Inferior parietal cortex (tissue), 1 donor: Measurements from ENCODE around the gene REM1.
"Not testable (repeated sequence)": the region's sequence is repeated elsewhere in the genome, so short reads cannot be mapped to it uniquely, and the experiment has no call there.

Source experiments
- DNase-seq: peaks from one replicate; pipeline ENCODE4 v3.0.0-alpha.2; 2016; ENCODE audit errors: extremely low spot score

Gene REM1, protein sequence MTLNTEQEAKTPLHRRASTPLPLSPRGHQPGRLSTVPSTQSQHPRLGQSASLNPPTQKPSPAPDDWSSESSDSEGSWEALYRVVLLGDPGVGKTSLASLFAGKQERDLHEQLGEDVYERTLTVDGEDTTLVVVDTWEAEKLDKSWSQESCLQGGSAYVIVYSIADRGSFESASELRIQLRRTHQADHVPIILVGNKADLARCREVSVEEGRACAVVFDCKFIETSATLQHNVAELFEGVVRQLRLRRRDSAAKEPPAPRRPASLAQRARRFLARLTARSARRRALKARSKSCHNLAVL

DNA sequence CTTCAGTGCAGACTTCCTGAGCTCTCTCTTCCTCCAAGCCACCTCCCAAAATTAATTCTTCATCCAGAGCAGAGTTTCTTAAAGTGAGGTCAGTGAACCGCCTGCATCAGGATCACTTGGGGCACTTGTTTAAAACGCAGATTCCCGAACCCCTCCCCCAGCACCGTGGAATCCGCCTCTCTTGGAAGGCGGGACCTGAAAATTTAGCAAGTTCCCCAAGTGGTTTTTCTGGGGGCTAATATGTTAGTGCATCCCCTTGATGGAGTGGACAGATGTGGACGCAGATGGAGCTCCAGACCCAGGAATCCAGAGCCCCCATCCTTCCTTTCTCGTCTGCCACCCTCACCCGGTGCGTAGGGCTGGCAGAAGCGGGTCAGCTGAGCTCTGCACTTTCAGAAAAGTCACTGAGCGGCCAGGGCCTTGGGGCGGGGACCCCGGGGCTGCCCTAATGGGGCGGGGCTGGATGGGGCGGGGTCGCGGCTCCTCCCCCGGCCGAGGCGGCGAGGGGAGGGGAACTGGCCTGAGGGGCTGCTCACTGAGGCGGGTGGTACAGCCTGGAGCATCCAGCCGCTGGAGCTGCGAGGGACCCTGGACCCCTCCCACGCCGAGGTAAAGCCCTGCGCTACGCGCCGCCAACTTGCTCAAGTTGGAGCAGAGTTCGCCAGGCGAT is at the start of gene REM1, which contains the start of gene DEFB124:
Gene REM1, plus strand, starts transcription at position 531 of the 670 bp plus-strand sequence. CDS start 1,158 bp downstream, outside the sequence.
Gene DEFB124, minus strand, starts transcription at position 370 of the 670 bp plus-strand sequence. CDS start 2,114 bp downstream, outside the sequence.
- no peak for DNase-seq

DNA sequence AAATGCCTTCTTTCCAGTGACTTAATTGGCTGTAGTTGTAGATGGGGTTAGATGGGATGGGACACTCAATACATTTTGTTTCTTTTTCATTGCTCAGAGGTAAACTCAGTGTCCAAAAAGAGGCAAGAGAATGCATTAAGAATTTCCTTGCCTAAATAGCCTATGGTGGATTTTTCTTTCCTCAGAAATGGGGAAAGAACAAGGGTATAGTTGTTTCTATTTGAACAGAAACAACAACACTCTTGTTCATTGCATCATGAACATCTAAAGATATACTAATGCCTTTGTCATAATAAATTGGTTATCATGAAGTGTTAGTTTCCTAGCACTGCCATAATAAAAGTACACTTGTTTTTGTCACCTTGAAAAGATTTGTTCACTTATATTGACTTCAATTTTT is 49.3 kb upstream of the REM1 start:
- no peak for DNase-seq

DNA sequence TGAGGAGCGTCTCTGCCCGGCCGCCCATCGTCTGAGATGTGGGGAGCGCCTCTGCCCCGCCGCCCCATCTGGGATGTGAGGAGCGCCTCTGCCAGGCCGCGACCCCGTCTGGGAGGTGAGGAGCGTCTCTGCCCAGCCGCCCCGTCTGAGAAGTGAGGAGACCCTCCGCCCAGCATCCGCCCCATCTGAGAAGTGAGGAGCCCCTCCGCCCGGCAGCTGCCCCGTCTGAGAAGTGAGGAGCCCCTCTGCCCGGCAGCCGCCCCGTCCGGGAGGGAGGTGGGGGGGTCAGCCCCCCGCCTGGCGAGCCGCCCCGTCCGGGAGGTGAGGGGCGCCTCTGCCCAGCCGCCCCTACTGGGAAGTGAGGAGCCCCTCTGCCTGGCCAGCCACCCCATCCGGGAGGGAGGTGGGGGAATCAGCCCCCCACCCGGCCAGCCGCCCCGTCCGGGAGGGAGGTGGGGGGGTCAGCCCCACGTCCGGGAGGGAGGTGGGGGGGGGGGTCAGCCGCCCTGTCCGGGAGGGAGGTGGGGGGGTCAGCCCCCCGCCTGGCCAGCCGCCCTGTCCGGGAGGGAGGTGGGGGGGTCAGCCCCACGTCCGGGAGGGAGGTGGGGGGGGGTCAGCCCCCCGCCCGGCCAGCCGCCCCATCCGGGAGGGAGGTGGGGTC is 48.1 kb upstream of the REM1 start:
- DNase-seq = not testable (repeated sequence)

DNA sequence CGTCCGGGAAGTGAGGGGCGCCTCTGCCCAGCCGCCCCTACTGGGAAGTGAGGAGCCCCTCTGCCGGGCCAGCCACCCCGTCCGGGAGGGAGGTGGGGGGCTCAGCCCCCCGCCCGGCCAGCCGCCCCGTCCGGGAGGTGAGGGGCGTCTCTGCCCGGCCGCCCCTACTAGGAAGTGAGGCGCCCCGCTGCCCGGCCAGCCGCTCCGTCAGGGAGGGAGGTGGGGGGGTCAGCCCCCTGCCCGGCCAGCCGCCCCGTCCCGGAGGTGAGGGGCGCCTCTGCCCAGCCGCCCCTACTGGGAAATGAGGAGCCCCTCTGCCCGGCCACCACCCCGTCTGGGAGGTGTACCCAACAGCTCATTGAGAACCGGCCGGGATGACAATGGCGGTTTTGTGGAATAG is 47.5 kb upstream of the REM1 start:
- DNase-seq = not testable (repeated sequence)

DNA sequence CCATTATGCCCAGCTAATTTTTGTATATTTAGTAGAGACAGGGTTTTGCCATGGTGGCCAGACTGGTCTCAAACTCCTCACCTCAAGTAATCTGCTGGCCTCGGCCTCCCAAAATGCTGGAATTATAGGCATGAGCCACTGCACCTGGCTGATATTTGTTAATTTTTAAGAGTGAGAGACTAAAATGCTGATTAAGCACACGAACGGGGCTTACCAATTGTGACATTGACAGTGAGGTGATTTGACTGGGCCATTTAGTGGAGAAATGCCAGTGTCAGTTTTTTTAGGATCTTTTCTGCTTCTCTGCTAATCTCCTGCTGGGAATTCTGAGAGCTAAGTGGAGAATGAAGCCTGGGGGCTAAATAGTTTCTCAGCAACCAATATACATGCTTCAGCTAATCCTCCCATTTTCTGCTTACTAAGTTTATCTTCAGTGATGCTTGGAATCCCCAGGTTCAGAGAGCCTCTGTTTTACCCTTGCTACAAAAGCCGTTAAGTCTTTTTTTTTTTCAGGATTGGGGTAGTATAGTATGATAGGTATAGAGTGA is 44.4 kb upstream of the REM1 start:
- DNase-seq = no peak

DNA sequence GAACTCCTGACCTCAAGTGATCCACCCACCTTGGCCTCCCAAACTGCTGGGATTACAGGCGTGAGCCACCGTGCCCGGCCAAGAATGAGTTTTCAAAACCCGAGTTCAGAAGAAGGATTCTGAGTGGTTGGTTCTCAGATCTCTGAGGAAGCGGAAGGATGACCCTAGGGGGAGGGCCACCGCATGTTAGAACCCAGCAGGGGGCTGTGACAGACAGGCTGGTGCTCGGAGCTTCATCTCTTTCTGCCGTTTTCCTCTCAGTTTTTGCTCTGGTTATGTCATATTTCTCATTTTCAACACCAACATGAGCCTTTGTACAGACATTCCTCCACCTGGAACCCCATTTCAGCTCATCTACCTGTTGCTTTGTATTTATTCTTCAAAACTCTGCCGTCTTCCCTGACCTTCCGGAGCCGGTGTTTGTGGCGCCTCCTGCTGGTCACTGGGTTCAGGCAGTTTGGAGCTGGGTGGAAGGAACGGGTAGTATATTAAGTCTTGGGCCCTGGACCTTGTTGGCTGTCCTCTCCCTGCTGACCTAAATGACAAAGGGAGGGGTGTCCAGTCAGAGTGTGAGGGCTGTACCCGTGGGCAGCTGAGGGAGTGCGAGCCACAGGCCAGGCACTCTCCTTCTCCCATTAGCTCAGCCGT is 35.0 kb upstream of the REM1 start, which contains the start of gene DEFB123:
Gene DEFB123, plus strand, starts transcription at position 621 of the 648 bp plus-strand sequence. CDS start 67 bp downstream, outside the sequence.
- DNase-seq = no peak

DNA sequence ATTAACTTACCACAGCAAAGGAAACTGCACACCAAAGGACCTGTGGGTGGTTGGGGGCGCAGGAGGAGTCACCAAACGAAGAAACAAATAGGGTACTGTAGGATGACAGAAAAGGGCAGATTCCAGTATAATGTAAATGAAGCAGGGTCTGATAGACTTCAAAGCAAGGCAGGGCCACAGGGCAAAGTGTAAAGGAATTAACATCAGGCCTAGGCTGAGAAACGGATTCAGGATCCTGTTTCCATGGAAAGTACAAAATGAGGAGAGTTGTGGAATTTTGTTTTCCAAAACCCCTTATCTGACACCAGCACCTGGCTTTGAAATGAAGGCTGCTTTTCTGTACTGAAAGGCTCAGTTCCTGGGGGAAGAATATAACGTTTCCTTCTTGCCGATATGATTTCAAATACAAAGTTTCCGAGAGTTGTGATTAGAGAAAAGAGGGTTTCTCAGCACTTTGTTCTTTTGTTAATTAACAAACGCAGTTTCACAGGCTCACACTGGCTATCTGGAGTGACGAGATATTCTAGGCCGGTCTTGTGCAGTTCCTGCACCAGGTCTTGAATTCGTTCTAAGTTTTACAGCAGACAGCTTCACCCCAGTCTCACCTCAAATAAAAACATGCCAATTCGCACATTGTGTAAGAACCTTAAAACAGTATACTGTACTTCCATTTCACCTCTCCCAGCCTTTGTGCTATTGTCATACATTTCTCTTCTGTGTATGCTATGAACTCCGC is 28.8 kb upstream of the REM1 start:
- no peak for DNase-seq

DNA sequence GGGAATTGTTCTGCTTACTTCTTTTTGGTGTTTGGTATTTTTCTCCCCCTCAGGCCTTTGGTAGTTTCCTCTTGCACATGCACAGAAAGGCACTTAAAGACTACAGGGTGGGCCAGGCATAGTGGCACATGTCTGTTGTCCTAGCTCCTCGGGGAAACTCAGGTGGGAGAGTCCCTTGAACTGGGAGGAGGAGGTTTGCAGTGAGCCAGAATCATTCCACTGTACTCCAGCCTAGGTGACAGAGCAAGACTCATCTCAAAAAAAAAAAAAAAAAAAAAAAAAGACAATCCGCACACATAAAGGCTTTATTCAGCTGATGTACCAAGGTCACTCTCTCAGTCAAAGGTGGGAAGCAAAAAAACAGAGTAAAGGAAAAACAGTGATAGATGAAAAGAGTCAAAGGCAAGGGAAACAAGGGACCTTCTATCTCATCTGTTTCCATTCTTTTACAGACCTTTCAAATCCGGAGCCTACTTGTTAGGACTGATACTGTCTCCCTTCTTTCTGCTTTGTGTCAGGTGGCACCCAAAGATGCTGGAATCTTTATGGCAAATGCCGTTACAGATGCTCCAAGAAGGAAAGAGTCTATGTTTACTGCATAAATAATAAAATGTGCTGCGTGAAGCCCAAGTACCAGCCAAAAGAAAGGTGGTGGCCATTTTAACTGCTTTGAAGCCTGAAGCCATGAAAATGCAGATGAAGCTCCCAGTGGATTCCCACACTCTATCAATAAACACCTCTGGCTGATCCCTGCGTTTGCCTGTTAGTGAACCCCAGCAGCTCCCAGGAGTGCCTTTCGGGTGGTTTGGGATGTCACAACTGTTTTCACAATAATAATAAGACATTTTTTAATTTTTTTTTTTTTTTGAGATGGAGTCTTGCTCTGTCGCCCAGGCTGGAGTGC is 25.3 kb upstream of the REM1 start:
- no peak for DNase-seq

DNA sequence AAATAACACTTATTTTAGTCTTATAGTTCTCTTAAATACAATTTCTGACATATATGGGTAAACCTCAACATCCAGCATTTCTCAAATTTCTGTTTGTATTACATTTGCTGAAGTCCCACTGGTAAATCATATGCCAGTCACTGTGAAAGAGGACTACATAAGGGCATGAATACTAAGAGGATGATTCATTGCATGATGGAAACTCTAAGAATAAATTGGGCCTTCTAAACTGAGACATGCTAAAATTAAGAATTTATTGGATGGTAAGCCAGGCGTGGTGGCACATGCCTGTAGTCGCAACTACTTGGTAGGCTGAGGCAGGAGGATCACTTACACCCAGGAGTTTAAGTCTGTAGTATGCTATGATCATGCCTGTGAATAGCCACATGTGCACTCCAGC is 22.5 kb upstream of the REM1 start:
- DNase-seq = no peak

DNA sequence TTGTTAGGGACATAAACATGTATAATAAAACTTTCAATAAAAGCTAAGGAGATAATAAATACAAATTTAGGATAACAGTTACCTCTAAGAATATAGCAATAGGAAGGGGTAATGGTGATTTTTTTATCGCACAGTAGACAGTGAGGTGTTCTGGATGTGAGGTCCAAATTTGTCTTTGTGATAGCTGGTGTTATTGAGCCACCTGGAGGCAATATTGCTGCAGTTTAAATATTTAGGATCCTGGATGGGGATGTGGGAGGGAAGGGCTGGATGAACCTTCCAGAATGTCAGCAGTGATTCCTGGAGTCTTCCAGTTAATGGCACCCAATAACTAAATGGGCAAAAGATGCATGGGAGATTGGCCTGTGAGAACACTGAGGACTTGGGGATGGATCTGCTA is 20.7 kb upstream of the REM1 start:
- DNase-seq = no peak

DNA sequence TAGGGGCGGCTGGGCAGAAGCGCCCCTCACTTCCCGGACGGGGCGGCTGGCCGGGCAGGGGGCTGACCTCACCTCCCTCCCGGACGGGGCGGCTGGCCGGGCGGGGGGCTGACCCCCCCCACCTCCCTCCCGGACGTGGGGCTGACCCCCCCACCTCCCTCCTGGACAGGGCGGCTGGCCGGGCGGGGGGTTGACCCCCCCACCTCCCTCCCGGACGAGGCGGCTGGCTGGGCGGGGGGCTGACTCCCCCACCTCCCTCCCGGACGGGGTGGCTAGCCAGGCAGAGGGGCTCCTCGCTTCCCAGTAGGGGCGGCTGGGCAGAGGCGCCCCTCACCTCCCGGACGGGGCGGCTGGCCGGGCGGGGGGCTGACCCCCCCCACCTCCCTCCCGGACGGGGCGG is 4.1 kb upstream of the REM1 start:
- not testable (repeated sequence) for DNase-seq

DNA sequence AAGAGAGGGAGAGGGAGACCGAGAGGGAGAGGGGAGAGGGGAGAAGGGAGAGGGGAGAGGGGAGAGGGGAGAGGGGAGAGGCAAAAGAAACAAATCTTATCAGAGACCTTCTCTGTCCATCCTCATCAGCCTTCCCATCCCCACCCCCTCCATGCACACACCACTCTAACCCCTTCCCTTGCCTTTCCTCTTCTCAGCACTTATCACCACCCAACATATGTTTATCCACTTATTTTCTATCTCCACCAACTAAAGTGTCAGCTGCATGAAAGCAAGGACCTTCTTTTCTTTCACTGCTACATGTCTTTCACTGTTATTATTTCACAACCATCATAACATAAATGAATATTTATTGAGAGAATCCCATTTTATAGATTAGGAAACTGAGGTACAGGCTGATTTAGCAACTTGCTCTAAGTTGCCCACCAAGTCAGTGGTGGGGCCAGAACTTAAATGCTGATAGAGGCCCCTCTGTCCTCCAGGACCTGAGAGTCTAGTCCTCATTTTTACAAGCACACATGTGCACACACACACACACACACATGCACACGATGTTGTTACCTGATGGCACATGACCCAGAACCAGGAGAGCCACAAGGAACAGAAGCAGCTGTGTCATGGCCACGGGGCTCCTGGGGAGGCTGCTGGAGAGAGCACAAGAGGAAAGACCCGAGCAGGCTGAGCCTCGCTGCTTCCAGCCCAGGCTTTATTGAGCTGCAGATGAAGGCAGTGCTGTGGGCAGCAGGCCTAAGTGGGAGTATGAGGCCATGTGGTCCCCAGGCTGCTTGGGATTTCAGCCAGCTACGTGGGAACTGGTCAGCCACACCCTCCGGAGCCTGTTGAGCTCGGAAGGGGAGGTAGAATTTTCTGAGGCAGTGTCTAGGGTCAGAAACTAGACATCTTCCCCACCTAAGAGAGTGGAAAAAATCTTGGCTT is 2.4 kb upstream of the REM1 start:
- no peak for DNase-seq

DNA sequence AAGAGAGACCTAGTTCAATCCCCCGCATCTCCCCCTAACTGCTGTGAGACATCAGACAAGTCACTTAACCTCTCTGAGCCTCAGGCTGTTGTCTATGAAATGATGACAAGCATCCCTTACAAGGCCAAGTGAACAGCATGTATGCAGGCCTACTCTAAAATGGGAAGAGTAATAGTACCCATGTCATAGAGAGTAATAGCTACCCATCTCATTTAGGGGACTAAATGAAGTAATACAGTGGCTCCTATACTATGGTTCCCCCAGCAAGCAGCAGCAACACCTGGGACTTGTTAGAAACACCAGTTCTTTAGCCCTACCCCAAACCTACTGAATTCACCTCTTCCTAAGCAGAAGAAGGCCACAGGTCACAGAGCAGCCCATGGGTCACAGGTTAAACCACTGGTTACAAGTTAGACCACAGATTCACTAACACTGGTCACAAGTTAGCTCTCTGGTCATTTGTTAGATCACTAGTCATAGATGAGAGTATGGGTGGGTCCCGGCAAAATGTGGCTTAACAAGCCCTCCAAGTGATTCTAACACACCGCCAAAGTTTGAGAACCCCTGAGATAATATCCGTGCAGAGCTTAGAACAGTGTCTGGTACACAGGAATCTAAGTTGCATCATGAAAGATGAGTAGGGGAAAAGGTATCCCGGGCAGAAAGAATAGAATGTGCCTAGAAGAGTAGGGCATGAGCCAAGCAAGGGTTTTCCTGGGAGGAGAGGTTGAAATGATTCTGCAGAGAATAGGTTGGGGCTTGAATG is 1.6 kb upstream of the REM1 start:
- no peak for DNase-seq

DNA sequence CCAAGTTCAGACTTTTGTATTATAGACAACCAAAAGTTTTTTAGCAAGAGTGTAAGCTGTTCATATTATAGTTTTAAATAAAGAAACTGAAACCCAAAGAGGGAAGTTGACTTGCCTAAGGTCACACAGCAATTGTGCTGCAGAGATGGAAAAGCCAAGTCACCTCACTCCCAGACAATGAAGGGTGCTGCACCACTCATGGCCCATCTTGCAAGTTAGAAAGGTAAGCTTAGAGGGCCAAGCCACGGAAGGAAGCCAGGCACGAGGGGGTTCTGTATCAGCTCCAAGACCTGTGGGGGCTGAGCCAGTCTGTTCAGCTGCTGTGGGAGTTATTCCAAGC is 1.0 kb upstream of the REM1 start:
- no peak for DNase-seq

DNA sequence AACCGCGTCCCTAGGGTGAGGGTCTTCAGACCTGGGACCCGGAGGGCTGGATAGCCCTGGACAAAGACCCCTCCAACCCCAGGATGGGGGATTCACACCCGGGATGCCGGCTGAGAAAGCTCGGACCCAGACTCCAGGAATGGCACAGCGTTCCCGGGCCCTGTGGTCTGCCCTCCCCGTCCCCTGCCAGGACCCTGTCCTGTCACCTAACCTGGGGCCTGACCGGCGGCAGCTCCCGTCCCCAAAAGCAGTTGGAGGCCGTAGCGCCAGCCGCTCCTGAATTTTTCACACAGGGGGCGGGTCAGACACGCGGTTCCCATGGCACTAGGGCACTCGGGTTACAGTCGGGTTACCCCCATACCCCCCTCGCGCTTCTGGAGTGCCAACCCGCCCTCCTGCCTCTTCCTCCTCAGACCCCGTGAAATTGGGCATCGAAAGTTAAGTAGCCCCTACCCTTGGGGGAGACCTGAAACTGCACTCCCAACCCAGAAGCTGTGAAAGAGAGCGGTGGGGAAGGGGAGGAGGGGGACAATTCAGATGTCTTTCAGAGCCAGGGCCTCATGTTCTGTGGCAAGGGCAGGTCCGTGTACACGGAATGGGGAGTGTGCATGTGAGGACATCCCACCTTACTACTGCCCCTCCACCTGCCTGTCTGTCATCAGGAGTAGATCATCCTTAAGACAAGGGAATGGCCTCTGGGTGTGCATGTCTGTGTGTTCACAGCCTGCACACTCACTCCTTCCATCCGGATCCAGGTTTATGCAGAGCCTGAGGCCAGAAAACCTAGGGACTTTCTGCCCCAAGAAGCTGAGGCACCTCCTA is 595 bp downstream of the REM1 start:
- no peak for DNase-seq

DNA sequence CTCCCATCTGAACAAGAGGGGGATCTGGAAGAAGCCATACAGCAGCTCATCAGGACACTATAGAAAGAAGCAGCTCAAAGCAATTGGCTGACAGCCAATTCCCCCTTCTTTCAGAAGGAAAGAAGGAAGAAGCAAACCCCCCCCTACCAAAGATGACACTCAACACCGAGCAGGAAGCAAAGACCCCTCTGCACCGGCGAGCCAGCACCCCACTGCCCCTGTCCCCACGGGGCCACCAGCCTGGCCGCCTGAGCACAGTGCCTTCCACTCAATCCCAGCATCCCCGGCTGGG is 1.2 kb downstream of the REM1 start:
- DNase-seq = no peak

DNA sequence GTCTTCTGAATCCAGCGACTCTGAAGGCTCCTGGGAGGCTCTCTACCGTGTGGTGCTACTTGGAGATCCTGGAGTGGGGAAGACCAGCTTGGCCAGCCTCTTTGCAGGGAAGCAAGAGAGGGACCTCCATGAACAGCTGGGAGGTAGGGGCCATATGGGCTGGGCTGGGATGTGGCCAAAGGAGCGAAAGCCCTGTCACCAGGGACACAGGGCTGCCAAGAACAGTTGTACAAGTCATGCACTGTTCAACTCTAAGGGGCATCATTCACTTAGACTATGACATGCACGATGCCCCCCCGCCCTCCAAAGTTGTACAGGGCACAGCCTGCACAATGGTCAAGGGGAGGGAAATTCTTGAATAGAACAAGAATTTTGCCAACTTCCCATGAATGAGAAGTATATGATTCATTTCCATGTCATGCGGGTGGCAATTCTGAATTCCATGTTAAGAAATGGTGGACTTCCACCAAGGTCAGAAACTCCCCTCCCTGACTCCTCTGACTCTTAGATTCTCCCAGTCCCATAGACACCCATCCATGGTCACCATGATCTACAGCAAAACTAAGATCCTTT is 1.6 kb downstream of the REM1 start:
- DNase-seq = no peak
